ENCODE data around the gene UNC93A.

DNA sequence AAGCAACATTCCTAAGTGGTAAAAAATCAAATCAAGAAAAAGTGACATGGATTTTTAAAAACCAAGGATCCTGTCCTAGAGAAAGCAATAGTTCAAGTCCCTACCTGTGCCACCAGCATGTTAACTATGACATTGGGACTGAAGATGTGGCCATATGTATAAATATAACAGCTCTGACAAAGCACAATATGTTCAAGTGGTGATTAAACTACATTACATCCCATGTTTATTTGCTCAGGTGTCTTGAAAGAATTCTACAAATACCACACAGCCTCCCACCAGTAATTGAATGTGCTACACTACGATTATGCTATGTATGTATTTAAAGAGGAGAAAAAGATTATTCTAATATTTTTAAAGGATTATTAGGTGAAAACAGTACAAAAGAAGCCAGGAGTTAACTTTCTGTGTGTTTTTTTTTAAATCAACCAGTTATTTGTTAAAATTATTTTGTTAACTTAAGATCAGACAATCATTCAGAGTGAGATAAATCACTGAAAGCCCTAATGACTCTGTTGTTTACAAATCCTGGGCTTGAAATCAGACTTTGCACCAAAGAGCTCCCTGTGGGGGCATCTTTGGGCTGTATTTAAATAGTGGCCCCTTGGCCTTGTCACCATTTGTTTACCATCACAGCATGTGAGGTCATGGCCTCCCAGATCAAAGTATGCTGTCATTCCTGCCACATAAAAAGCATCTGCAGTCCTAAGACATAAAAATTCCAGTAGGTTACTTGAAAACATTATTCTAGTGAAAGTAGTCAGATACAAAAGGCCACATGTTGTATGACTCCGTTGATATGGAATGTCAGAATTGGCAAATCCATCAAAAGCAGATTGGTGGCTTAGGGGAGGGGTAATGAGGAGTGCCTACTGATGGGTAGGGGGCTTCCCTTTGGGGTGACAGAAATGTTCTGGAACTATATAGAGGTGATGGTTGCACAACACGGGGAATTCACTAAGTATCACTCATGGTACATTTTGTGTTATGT lies 50.8 kb downstream of the UNC93A start:
- no peak for TF ChIP-seq POLR2A (IDR thresholded peaks at IDR 0.05)
- TF ChIP-seq POLR2AphosphoS5 (IDR thresholded peaks at IDR 0.05), result no peak
- TF ChIP-seq, protein P1, sequence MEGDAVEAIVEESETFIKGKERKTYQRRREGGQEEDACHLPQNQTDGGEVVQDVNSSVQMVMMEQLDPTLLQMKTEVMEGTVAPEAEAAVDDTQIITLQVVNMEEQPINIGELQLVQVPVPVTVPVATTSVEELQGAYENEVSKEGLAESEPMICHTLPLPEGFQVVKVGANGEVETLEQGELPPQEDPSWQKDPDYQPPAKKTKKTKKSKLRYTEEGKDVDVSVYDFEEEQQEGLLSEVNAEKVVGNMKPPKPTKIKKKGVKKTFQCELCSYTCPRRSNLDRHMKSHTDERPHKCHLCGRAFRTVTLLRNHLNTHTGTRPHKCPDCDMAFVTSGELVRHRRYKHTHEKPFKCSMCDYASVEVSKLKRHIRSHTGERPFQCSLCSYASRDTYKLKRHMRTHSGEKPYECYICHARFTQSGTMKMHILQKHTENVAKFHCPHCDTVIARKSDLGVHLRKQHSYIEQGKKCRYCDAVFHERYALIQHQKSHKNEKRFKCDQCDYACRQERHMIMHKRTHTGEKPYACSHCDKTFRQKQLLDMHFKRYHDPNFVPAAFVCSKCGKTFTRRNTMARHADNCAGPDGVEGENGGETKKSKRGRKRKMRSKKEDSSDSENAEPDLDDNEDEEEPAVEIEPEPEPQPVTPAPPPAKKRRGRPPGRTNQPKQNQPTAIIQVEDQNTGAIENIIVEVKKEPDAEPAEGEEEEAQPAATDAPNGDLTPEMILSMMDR (IDR thresholded peaks at IDR 0.05), result no peak

Data from breast epithelium (tissue), 3 donors.